HG03139 (cell line): ENCODE data around the gene AHSP.
"Not testable (repeated sequence)": the region's sequence is repeated elsewhere in the genome, so short reads cannot be mapped to it uniquely, and the experiment has no call there.

Source experiments
- ATAC-seq: cut with Tn5 transposase; IDR thresholded peaks from one replicate; pipeline ENCODE4 v1.9.1; 2021; ENCODE audit not compliant: unreplicated experiment

The AHSP gene

GRCh38 chr16:31529937-31530312 lies 2.2 kb downstream of the AHSP start:
- no peak for ATAC-seq

DNA sequence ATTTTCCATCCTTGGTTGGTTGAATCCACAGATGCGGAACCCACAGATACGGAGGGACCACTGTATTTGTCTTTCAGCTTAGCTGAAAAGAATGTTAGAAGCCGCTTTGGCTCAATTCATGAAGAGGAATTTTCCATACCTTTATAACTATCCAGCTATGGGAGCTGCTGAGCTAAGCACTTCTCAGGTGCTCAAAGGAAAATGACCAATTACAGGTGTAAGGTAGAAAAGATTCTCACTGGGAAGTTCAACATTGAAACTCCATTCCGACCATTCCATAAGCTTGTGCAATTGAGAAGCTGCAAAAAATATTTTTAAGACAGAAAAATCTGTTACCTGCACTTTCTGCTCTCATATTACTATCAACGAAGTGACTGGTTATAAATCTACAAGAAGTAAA lies 2.7 kb downstream of the AHSP start:
- no peak for ATAC-seq

GRCh38 chr16:31531096-31531495 lies 3.4 kb downstream of the AHSP start:
- no peak for ATAC-seq

GRCh38 chr16:31532120-31532519 lies 4.4 kb downstream of the AHSP start:
- no peak for ATAC-seq

DNA sequence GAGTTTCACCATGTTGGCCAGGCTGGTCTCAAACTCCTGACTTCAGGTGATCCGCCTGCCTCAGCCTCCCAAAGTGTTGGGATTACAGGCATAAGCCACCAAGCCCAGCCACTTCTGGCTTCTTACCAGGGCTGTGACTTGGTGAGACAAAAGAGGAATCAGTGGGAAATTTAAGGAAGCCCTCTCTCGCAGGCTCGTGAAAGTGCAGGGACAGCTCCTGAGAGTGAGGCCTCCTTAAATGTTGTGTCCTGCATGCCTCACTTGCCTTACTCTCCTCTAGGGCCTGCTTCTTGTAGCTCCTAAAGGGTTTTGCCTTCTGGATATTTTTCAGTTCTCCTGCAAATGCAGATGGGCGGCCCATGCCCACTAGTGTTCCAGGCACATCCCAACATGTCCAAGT lies 5.2 kb downstream of the AHSP start:
- ATAC-seq: no peak

- ATAC-seq: no peak
Observed at GRCh38 chr16:31535737-31536136, 8.0 kb downstream of the AHSP start.

GRCh38 chr16:31536804-31537361 lies 9.2 kb downstream of the AHSP start:
- no peak for ATAC-seq

DNA sequence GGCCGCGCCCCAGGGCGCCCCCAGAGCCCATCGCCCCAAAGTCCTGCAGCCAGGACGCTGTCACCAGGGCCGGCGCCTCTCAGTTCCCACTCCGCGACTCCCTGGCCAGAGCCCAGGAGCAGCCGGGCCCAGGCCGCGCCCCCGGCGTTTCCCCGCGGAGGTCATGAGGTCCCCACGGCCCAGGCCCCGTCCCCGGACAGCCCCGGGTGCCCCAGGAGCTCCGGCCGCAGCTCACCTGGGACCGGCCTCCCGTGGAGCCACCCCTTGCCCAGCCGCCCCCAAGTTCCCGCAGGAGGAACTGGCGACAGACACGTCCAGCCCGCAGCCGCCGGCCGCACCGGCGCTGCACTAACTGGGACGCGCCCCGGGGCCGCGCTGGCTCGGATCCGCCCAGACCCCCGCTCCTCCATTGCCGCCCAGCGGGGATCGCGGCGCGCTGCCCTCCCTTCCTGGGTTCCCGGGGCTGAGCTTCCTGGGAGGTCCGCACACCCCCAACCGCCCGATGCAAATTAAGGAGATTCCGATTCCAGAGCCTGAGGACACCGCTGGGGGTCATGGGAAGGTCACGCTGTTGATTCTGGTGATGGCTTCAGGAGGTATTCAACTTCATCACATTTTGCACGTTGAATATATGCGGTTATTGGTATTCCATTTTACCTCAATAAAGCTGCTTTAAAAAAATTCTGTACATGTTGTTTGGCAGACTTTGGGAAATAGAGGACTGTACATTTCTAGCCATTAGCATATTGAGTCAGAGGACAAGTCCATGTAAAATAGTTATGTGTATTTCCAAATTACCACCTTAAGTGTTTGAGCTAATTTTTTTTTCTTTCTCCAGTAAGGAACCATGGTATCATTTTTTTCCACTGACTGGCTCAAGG lies 9.9 kb downstream of the AHSP start:
- ATAC-seq: no peak

DNA sequence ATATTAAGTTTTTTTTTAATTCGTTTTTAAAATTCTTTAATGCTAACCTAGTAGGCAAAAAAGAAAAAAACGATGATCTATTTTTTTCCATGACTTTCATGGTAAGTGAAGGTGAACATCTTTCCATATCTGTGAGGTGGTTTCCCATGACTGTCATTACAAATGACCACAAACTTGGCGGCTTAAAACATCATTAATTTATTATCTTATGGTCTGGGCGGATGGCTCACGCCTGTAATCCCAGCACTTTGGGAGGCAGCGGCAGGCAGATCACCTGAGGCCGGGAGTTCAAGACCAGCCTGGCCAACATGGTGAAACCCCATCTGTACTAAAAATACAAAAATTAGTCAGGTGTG lies 10.5 kb downstream of the AHSP start:
- not testable (repeated sequence) for ATAC-seq

GRCh38 chr16:31539762-31540161 lies 12.1 kb downstream of the AHSP start:
- ATAC-seq: not testable (repeated sequence)

DNA sequence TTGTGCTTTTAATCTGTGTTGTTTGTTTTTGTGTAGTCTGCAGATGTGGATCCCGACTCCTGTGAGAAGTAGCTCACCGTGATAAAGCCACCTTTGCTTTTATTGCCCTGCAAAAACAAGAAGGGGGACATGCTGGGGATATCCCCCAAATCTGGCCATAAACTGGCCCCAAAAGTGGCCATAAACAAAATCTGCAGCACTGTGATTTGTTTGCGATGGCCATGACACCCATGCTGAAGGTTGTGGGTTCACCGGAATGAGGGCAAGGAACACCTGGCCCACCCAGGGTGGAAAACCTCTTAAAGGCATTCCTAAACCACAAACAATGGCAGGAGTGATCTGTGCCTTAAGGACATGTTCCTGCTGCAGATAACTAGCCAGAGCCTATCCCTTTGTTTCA lies 15.1 kb downstream of the AHSP start:
- ATAC-seq: no peak

DNA sequence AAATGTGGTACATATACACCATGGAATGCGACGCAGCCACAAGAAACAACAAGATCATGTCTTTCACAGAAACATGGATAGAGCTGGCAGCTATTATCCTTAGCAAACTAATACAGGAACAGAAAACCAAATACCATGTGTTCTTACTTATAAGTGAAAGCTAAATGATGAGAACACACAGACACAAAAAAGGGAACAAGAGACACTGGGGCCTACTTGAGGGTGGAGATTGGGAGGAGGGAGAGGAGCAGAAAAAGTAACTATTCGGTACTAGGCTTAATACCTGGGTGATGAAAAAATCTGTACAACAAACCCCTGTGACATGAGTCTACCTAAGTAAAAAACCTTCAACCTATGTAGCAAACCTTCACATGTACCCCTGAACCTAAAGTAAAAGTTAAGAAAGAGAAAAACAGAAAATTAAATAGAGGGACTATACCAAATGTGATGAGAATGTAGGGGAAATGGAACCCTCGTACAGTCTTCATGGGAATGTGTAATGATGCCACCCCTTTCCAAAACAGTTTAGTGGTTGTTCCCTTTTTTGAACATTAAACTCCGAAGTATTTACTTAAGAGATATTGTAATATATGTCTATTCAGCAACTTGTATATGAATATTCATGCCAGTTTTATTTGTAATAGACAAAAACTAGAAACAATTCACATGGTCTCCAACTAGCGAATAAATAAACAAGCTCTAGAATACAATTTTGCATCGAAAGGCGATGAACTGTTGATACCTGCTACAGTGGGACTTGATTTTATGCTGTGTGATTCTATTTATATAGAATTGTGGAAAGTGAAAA lies 33.9 kb downstream of the AHSP start:
- no peak for ATAC-seq

DNA sequence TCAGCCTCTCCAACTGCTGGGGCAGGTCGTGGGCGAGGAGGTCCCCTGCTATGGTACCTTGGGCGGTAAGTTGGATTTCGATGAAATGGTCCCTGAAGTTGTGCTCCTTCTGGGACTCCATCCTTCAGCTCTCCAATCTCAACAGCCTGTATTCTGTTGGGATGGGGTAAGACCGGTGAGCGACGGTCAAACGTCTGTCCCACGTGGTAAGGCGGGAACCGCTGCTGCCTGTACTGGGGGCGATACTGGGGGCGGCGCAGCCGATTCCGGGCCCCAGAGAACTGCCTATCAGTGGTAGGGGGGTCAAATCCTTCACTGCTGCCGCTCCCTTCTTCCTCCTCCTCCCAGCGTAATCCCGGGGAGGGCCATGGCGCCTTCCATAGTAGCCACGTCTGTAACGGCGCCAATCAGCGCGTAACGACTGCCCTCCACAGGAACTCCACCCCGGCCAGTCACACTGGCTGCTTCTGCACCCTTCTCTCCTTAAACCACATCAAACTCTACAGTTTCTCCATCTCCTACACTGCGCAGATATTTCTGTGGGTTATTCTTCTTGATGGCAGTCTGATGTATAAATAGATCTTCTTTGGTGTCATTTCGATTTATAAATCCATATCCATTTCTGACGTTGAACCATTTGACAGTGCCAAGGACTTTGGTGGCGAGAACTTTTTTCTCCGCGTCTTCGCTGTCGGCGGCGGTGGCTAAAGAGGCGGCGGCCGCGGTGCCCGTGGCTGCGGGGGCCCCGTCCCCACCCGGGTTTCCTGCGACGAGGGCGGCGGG lies 41.1 kb downstream of the AHSP start:
- ATAC-seq: no peak

GRCh38 chr16:31569360-31569717 lies 41.6 kb downstream of the AHSP start:
- ATAC-seq: no peak

GRCh38 chr16:31572821-31573220 lies 45.1 kb downstream of the AHSP start:
- ATAC-seq: no peak

DNA sequence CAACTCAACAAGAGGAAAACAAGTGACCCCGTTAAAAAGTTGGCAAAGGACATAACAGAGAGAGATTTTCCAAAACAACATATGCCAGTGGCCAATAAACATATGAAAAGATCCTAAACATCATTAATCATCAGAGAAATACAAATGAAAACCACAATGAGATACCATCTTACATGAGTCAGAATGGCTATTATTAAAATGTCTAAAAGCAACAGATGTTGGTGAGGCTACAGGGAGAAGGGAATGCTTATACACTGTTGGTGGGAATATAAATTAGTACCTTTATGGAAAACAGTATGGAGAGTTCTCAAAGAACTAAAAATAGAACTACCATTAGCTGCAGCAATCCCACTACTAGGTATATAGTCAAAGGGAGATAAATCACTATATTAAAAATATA lies 46.5 kb downstream of the AHSP start:
- ATAC-seq: not testable (repeated sequence)

DNA sequence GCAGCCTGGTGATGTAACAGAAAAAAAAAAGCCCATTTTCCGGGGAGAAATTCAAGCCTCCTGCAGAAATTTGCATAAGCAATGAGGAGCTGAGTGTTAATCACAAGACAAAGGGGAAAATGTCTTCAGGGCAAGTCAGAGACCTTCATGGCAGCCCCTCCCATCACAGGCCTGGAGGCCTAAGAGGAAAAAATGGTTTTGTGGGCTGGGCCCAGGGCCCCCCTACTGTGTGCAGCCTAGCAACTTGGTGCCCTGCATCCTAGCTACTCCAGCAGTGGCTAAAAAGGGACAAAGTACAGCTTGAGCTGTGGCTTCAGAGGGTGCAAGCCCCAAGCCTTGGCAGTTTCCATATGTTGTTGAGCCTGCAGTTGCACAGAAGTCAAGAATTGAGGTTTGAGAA lies 49.7 kb downstream of the AHSP start:
- no peak for ATAC-seq
